Suprapubic skin (tissue), 4 donors: ENCODE data around the gene ACAP3. TPM values are rescaled to one million over a fixed set of nuclear protein-coding genes. Genes with fewer than 3 reads are reported as not detected.

ENCODE experiments used
- DNase-seq, 2 donors: peaks; one replicate each; pipeline ENCODE4 v3.0.0-alpha.2; 2019; ENCODE audit warnings: low spot score in 2 of 2
- H3K27ac ChIP-seq: fragments of 200-600 bp; sonication (generic); one replicate; pipeline ENCODE4 v1.5.1; 2019
- H3K27me3 ChIP-seq: fragments of 200-600 bp; sonication (generic); one replicate; pipeline ENCODE4 v1.5.1; 2019
- H3K36me3 ChIP-seq: fragments of 200-600 bp; sonication (generic); one replicate; pipeline ENCODE4 v1.5.1; 2019
- H3K4me1 ChIP-seq: fragments of 200-600 bp; sonication (generic); one replicate; pipeline ENCODE4 v1.5.1; 2019
- H3K4me3 ChIP-seq: fragments of 200-600 bp; sonication (generic); one replicate; pipeline ENCODE4 v1.5.1; 2019; ENCODE audit warnings: mild to moderate bottlenecking
- H3K9me3 ChIP-seq: fragments of 200-600 bp; sonication (generic); one replicate; pipeline ENCODE4 v1.5.1; 2019
- EP300 ChIP-seq: sonication (generic); formaldehyde crosslinking; IDR thresholded peaks from one replicate; pipeline ENCODE4 v1.6.1; 2017; ENCODE audit warnings: antibody characterized with exemption
- POLR2A ChIP-seq, 2 donors: fragments of 450-650 bp; IDR thresholded peaks; one replicate each; pipeline ENCODE4 v1.6.1; 2017; ENCODE audit warnings: antibody characterized with exemption in 2 of 2, mild to moderate bottlenecking in 2 of 2, moderate library complexity in 2 of 2
- POLR2AphosphoS5 ChIP-seq, 3 donors: sonication (generic); formaldehyde crosslinking; IDR thresholded peaks; one replicate each; pipeline ENCODE4 v1.6.1; 2017; ENCODE audit warnings: antibody characterized with exemption in 3 of 3
- WGBS: methylation state at CpG from one replicate; pipeline ENCODE4 v1.1.5; 2018; 5-methylcytosine and 5-hydroxymethylcytosine counted together
- total RNA-seq, 4 donors: library from RNA; depleted of rRNA; stranded (reverse); fragments of >200 nt; gene quantifications; one replicate each; pipeline ENCODE4 v1.1.0, GENCODE V29; 2016
- TF ChIP-seq, protein P1 (sequence below), 2 donors: fragments of 200-600 bp in 1 of 2; fragments of 450-650 bp in 1 of 2; sonication (generic) in 1 of 2; IDR thresholded peaks; one replicate each; pipeline ENCODE4 v1.5.1; 2016 to 2019; ENCODE audit warnings: antibody characterized with exemption in 2 of 2, mild to moderate bottlenecking in 1 of 2, moderate library complexity in 1 of 2

ACAP3 gene
- total RNA-seq, 4 donors from 2014 or later, result 112 to 309 (median 148) TPM

DNA sequence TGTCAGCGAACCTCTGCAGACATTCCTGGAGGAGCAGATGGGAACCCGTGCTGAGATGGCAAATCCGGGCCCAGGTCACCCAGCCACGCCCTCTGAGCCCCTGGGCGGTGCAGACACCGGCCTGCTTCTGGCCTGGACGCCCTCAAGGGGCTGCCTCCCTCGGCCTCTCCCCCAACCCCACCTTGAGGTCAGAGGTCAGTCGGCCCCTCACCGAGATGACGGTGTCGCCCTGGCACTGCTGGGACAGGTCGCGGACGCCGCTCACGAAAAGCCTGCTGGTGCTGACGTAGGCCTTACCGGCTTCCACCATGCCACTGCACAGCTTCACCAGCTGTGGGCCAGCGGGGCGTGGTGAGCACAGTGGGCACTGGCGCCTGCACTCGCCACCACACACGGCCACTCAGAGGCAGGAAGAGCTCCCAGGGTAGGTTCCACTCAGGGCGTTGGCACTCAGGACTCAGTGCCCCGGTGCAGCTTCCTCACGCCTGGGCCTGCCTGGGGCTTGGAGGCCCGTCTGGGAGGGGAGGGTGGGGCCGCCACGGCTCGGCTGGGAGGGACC lies 4.7 kb downstream of the ACAP3 start:
- no peaks in the 10 kb centered on the region for H3K27me3 ChIP-seq
- peak overlapping the region; percentile 65 for H3K4me3 ChIP-seq
- peak overlapping the region; percentile 93 for H3K27ac ChIP-seq
- H3K4me1 ChIP-seq, result peaks cover 61% of the 10 kb centered on the region
- peaks cover 24% of the 10 kb centered on the region for H3K36me3 ChIP-seq
- 36% methylated on average over 8 of the region's 31 CpGs for WGBS
- no peak for DNase-seq
- no peaks in the 10 kb centered on the region for H3K9me3 ChIP-seq
- TF ChIP-seq, protein P1, sequence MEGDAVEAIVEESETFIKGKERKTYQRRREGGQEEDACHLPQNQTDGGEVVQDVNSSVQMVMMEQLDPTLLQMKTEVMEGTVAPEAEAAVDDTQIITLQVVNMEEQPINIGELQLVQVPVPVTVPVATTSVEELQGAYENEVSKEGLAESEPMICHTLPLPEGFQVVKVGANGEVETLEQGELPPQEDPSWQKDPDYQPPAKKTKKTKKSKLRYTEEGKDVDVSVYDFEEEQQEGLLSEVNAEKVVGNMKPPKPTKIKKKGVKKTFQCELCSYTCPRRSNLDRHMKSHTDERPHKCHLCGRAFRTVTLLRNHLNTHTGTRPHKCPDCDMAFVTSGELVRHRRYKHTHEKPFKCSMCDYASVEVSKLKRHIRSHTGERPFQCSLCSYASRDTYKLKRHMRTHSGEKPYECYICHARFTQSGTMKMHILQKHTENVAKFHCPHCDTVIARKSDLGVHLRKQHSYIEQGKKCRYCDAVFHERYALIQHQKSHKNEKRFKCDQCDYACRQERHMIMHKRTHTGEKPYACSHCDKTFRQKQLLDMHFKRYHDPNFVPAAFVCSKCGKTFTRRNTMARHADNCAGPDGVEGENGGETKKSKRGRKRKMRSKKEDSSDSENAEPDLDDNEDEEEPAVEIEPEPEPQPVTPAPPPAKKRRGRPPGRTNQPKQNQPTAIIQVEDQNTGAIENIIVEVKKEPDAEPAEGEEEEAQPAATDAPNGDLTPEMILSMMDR (IDR thresholded peaks at IDR 0.05), result no peak
- TF ChIP-seq EP300 (no peak), POLR2AphosphoS5 (IDR thresholded peaks at IDR 0.05) (no peak), POLR2A (IDR thresholded peaks at IDR 0.05) (no peak)

DNA sequence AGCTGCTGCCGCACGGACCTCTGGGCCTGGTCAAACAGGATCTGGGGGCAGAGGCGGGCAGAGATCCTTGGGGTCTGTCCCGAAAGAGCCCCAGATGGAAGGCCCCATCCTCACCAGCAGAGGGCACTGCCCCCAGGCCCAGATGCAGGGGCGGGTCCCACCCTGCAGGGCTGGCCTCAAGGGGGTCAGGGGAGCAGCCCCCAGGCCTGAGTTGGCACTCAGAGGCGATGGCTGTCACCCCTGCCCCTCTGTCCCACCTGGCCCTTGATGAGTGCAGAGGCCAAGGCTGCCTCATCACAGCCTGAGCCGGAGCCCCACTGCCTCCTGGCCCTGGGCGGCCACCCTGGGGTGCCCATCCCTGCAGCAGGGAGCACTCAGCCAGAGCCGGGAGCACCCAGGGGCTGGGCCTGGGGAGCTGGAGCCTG lies 5.7 kb downstream of the ACAP3 start:
- Histone ChIP-seq H3K4me1 (peaks cover 56% of the 10 kb centered on the region), H3K27me3 (no peaks in the 10 kb centered on the region), H3K9me3 (no peaks in the 10 kb centered on the region), H3K27ac (no peak overlapping the region), H3K4me3 (no peak overlapping the region), H3K36me3 (peaks cover 30% of the 10 kb centered on the region)
- TF ChIP-seq, protein P1 (IDR thresholded peaks at IDR 0.05), result peak in 1 of 2 donors; percentile 34
- no peak for TF ChIP-seq POLR2A (IDR thresholded peaks at IDR 0.05)
- WGBS, result 92% methylated on average over 2 of the region's 9 CpGs
- DNase-seq, result no peak

DNA sequence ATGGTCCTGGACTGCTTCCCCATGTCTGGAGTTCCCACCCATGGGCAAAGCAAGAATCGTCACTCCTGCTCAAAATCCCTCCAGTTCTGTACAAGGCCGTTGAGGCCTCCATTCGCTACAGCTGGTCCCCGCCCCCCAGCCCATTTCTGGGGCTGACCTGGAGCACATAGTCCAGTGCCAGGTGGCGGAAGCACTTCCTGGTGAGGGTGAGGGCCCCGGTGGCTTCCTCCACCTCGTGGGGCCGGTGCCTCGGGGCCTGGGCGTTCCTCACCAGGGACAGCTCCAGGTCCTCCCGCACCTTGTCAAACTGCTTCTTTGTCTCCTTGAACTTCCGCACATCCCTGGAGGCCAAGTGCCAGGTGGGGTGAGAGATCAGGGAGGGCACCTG lies 7.4 kb downstream of the ACAP3 start:
- DNase-seq, result no peak
- peaks cover 39% of the 10 kb centered on the region for H3K4me1 ChIP-seq
- 74% methylated on average over 8 of the region's 12 CpGs for WGBS

DNA sequence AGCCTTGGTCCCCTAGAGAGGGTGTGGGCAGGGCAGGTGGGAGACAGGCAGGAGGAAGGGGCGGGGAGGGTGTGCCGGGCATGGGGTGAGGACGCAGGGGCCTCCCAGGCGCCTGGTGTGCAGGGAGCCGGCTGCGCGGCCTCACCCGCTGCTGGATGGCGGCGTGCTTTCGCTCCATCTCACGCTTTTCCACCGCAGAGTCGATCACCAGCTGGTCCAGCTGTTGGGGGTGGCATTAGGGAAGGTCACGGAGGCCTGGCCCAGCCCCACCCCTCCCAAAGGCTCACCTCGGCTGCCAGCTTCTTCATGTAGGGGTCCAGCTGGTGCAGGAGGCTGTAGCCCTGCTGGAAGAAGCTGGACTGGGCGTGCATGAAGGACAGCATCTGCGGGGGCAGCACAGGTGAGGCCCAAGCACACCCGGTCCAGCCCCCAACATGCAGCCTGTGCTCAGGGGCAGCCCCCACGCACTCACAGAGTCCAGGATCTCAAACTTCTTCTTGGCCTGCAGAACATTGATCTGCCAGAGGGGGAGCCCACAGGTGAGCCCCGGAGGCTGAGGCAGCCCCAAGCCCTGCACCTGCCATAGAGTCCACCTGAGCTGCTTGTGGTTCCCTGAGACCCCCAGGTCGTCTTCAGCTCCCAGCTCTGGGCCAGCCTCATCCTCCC lies 7.9 kb downstream of the ACAP3 start:
- no peak for TF ChIP-seq EP300
- TF ChIP-seq, protein P1 (IDR thresholded peaks at IDR 0.05), result peak in 1 of 2 donors; percentile 8
- WGBS, result 88% methylated on average over 10 of the region's 22 CpGs
- H3K27ac ChIP-seq, result no peak overlapping the region
- DNase-seq, result no peak
- H3K36me3 ChIP-seq, result peaks cover 52% of the 10 kb centered on the region
- no peaks in the 10 kb centered on the region for H3K27me3 ChIP-seq
- peaks cover 34% of the 10 kb centered on the region for H3K4me1 ChIP-seq
- no peak overlapping the region for H3K4me3 ChIP-seq
- H3K9me3 ChIP-seq, result no peaks in the 10 kb centered on the region

More for the DNA sequence above, 7.4 kb downstream of the ACAP3 start:
- Histone ChIP-seq H3K36me3 (peaks cover 47% of the 10 kb centered on the region), H3K27me3 (no peaks in the 10 kb centered on the region), H3K9me3 (no peaks in the 10 kb centered on the region), H3K27ac (no peak overlapping the region), H3K4me3 (no peak overlapping the region)
- TF ChIP-seq POLR2A (IDR thresholded peaks at IDR 0.05), result no peak
- TF ChIP-seq, protein P1 (IDR thresholded peaks at IDR 0.05), result no peak
- TF ChIP-seq EP300, result no peak

DNA sequence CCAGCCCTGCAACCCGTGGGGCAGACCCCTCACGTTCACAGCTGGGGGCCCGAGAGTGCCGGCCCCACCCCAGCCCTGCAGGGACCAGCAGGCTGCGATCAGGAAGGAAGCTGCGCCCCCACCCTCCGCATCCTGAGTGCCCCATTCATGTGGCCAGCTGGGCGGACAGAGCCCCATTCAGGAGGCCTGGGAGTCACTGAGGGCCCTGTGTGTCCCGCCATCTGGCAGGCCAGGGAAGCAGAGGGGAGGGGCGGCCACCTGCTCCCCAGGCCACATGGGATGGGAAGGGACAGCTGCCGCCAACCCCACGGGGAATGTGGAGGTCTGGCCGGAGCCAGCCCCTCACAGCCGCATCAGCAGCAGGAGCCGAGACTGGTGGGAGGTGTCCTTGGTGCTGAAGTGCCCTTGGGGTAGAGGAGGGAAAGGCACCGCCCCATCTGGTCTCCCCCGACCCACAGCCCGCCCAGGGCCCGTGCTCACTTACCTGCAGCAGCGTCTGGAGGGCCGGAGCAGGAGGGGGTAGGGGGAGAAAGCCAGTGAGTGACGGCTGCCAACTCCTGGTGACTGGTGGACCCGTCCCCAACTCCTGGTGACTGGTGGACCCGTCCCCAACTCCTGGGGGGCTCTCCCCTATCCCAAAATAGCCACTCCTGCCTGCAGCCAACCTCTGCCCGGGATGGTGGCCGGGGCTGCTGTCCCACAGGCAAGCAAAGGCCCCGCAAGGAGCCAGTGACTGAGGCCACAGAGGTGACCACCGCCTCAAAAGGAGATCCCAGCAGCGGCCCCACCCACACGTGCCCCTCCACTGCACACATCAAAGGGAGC lies 8.7 kb downstream of the ACAP3 start:
- DNase-seq, result no peak
- H3K4me1 ChIP-seq, result peaks cover 26% of the 10 kb centered on the region
- no peaks in the 10 kb centered on the region for H3K27me3 ChIP-seq
- no peak overlapping the region for H3K27ac ChIP-seq
- no peaks in the 10 kb centered on the region for H3K9me3 ChIP-seq
- peaks cover 59% of the 10 kb centered on the region for H3K36me3 ChIP-seq
- H3K4me3 ChIP-seq, result no peak overlapping the region
- no peak for TF ChIP-seq POLR2AphosphoS5 (IDR thresholded peaks at IDR 0.05)
- TF ChIP-seq, protein P1 (IDR thresholded peaks at IDR 0.05), result no peak
- TF ChIP-seq POLR2A (IDR thresholded peaks at IDR 0.05), result no peak
- no peak for TF ChIP-seq EP300
- 80% methylated on average over 6 of the region's 30 CpGs for WGBS
